ENCODE data around the gene LYRM9. TPM values are rescaled to one million over a fixed set of nuclear protein-coding genes. Genes with fewer than 3 reads are reported as not detected.

The LYRM9 gene
- total and polyA plus RNA-seq, 7 donors = 2.1 to 27.1 (median 15.5) TPM

GRCh38 chr17:27904114-27904513 is 10.9 kb upstream of the LYRM9 start:
- WGBS, 2 donors = 89 to 91% methylated on average over 1 of the region's 1 CpG
- no peak for TF ChIP-seq CTCF (IDR thresholded peaks at IDR 0.05)
- TF ChIP-seq POLR2A (IDR thresholded peaks at IDR 0.05) = no peak
- intact Hi-C loops (cut with DNase I) = no loop called here
- Histone ChIP-seq H3K4me3 (no peak overlapping the region), H3K27me3 (peaks cover 0 to 3% (median 0%) of the 10 kb centered on the region in 3 donors), H3K36me3 (no peaks in the 10 kb centered on the region), H3K9me3 (no peaks in the 10 kb centered on the region), H3K4me1 (no peaks in the 10 kb centered on the region), H3K27ac (no peak overlapping the region)
- no peak for DNase-seq

DNA sequence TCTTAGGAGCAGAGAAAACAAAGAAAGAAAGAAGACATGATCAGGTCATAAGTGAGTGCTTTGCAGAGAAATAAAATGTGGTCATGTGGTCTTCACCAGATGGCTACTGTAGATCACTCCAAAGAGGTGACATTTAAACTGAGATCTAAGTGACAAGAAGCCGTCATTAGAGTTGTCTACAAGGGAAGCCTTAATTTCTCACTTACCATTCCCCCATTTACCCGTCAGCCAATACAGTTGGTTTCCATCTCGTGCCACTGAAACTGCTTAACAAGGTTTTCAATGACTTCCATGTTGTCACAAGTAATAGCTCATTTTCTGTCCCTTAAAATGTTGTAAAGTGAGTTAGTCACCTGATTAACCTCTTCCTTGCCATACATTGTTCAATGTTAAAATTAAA is 6.4 kb upstream of the LYRM9 start:
- TF ChIP-seq POLR2A (IDR thresholded peaks at IDR 0.05) = no peak
- TF ChIP-seq EP300 (IDR thresholded peaks at IDR 0.05) = no peak
- no peak for TF ChIP-seq POLR2AphosphoS5 (IDR thresholded peaks at IDR 0.05)
- TF ChIP-seq CTCF (IDR thresholded peaks at IDR 0.05) = no peak
- intact Hi-C loops (cut with DNase I) = loop anchor here (10.0 kb wide), 1 partner anchor 455 kb away; the partner anchor contains the start of gene POLDIP2

GRCh38 chr17:27898096-27898495 is 4.9 kb upstream of the LYRM9 start:
- Histone ChIP-seq H3K4me3 (no peak overlapping the region), H3K4me1 (peaks cover 0 to 4% (median 2%) of the 10 kb centered on the region in 4 donors), H3K27me3 (peaks cover 0 to 15% (median 0%) of the 10 kb centered on the region in 3 donors), H3K36me3 (no peaks in the 10 kb centered on the region), H3K9me3 (no peaks in the 10 kb centered on the region), H3K27ac (no peak overlapping the region)
- intact Hi-C loops (cut with DNase I) = loop anchor here (10.0 kb wide), 1 partner anchor 457 kb away; the partner anchor contains the start of gene POLDIP2
- no peak for TF ChIP-seq EP300 (IDR thresholded peaks at IDR 0.05)
- TF ChIP-seq POLR2A (IDR thresholded peaks at IDR 0.05) = no peak
- TF ChIP-seq POLR2AphosphoS5 (IDR thresholded peaks at IDR 0.05) = no peak
- no peak for TF ChIP-seq CTCF (IDR thresholded peaks at IDR 0.05)
- DNase-seq = no peak

More for the DNA sequence above, 6.4 kb upstream of the LYRM9 start:
- DNase-seq = no peak
- Histone ChIP-seq H3K4me3 (no peak overlapping the region), H3K27me3 (peaks cover 0 to 17% (median 0%) of the 10 kb centered on the region in 3 donors), H3K36me3 (no peaks in the 10 kb centered on the region), H3K4me1 (no peaks in the 10 kb centered on the region), H3K9me3 (no peaks in the 10 kb centered on the region), H3K27ac (no peak overlapping the region)
- WGBS, 2 donors = 72 to 75% methylated on average over 3 of the region's 3 CpGs

- Histone ChIP-seq H3K9me3 (no peaks in the 10 kb centered on the region), H3K4me3 (no peak overlapping the region), H3K27ac (no peak overlapping the region), H3K36me3 (no peaks in the 10 kb centered on the region), H3K4me1 (peaks cover 0 to 12% (median 9%) of the 10 kb centered on the region in 4 donors), H3K27me3 (peaks cover 0 to 15% (median 0%) of the 10 kb centered on the region in 3 donors)
- DNase-seq = no peak
- intact Hi-C loops (cut with DNase I) = loop anchor here (10.0 kb wide), 1 partner anchor 458 kb away; the partner anchor contains the start of gene POLDIP2
- 85 to 86% methylated on average over 7 of the region's 7 CpGs for WGBS, 2 donors
- TF ChIP-seq POLR2AphosphoS5 (IDR thresholded peaks at IDR 0.05) = no peak
- no peak for TF ChIP-seq POLR2A (IDR thresholded peaks at IDR 0.05)
- no peak for TF ChIP-seq EP300 (IDR thresholded peaks at IDR 0.05)
- no peak for TF ChIP-seq CTCF (IDR thresholded peaks at IDR 0.05)
Measured at GRCh38 chr17:27896701-27897100, 3.5 kb upstream of the LYRM9 start.

All from sigmoid colon (tissue), 7 donors.